ENCODE data around the gene EDEM1. TPM values are rescaled to one million over a fixed set of nuclear protein-coding genes. Genes with fewer than 3 reads are reported as not detected.
A peak's percentile ranks its signal among the peaks of the same experiment; 100 is the strongest.
"Not testable (repeated sequence)": the region's sequence is repeated elsewhere in the genome, so short reads cannot be mapped to it uniquely, and the experiment has no call there.

EDEM1 gene
- total and polyA plus RNA-seq, 8 donors, result 6.0 to 37.9 (median 28.0) TPM

GRCh38 chr3:5235655-5236054 lies 48.1 kb downstream of the EDEM1 start:
- no peaks in the 10 kb centered on the region for H3K27me3 ChIP-seq
- no peaks in the 10 kb centered on the region for H3K9me3 ChIP-seq
- H3K4me3 ChIP-seq, result no peak overlapping the region
- FAIRE-seq (no peak), ATAC-seq (no peak), DNase-seq (no peak)
- H3K36me3 ChIP-seq, result no peaks in the 10 kb centered on the region
- 85 to 90% methylated on average over 7 of the region's 7 CpGs for WGBS, 2 donors
- no peak for TF ChIP-seq CTCF (IDR thresholded peaks at IDR 0.05)
- no peak overlapping the region for H3K27ac ChIP-seq
- intact Hi-C loops (cut with DNase I), result no loop called here
- H3K4me1 ChIP-seq, result no peaks in the 10 kb centered on the region

- no peak for TF ChIP-seq CTCF (IDR thresholded peaks at IDR 0.05)
- intact Hi-C loops (cut with DNase I), result no loop called here
Measured at GRCh38 chr3:5238545-5238944, 51.0 kb downstream of the EDEM1 start.

GRCh38 chr3:5239602-5240001 lies 52.1 kb downstream of the EDEM1 start:
- Histone ChIP-seq H3K9me3 (no peaks in the 10 kb centered on the region), H3K27me3 (no peaks in the 10 kb centered on the region), H3K36me3 (no peaks in the 10 kb centered on the region), H3K27ac (no peak overlapping the region), H3K4me1 (no peaks in the 10 kb centered on the region), H3K4me3 (no peak overlapping the region)
- intact Hi-C loops (cut with DNase I), result no loop called here
- DNase-seq, result no peak
- 35 to 45% methylated on average over 4 of the region's 4 CpGs for WGBS, 2 donors
- no peak for ATAC-seq
- TF ChIP-seq CTCF (IDR thresholded peaks at IDR 0.05), result no peak
- no peak for FAIRE-seq

More at GRCh38 chr3:5238545-5238944, 51.0 kb downstream of the EDEM1 start:
- Histone ChIP-seq H3K4me3 (no peak overlapping the region), H3K9me3 (no peaks in the 10 kb centered on the region), H3K27ac (no peak overlapping the region), H3K36me3 (no peaks in the 10 kb centered on the region), H3K4me1 (no peaks in the 10 kb centered on the region), H3K27me3 (no peaks in the 10 kb centered on the region)
- no peak for FAIRE-seq
- ATAC-seq, result no peak
- no peak for DNase-seq
- 59% methylated on average over 5 of the region's 5 CpGs for WGBS, 2 donors

- ATAC-seq, result no peak
- H3K4me3 ChIP-seq, result no peak overlapping the region
- H3K4me1 ChIP-seq, result no peaks in the 10 kb centered on the region
- H3K27me3 ChIP-seq, result no peaks in the 10 kb centered on the region
- 68 to 69% methylated on average over 1 of the region's 1 CpG for WGBS, 2 donors
- intact Hi-C loops (cut with DNase I), result no loop called here
- no peak overlapping the region for H3K27ac ChIP-seq
- no peak for TF ChIP-seq CTCF (IDR thresholded peaks at IDR 0.05)
- no peak for FAIRE-seq
- DNase-seq, result no peak
- H3K9me3 ChIP-seq, result no peaks in the 10 kb centered on the region
- H3K36me3 ChIP-seq, result no peaks in the 10 kb centered on the region
Measured at GRCh38 chr3:5240740-5241139, 53.2 kb downstream of the EDEM1 start.

GRCh38 chr3:5242785-5243184 lies 55.3 kb downstream of the EDEM1 start:
- ATAC-seq; H3K27ac ChIP-seq; FAIRE-seq; H3K36me3 ChIP-seq; H3K9me3 ChIP-seq; H3K27me3 ChIP-seq; H3K4me1 ChIP-seq; H3K4me3 ChIP-seq; intact Hi-C loops (cut with DNase I): not testable (repeated sequence)
- peak in 1 of 6 donors; percentile 68 for DNase-seq
- 82 to 83% methylated on average over 19 to 20 of the region's 23 CpGs for WGBS, 2 donors

- Histone ChIP-seq H3K27me3 (no peaks in the 10 kb centered on the region), H3K36me3 (no peaks in the 10 kb centered on the region), H3K4me3 (no peak overlapping the region), H3K9me3 (no peaks in the 10 kb centered on the region), H3K4me1 (no peaks in the 10 kb centered on the region), H3K27ac (no peak overlapping the region)
- FAIRE-seq, result no peak
- TF ChIP-seq CTCF (IDR thresholded peaks at IDR 0.05), result no peak
- DNase-seq, result no peak
- intact Hi-C loops (cut with DNase I), result no loop called here
- ATAC-seq, result no peak
Measured at GRCh38 chr3:5245927-5246326, 58.4 kb downstream of the EDEM1 start.

Data from pancreas (tissue), 10 donors.